Left cardiac atrium (tissue), 4 donors: ENCODE data around the gene BRF1. TPM values are rescaled to one million over a fixed set of nuclear protein-coding genes. Genes with fewer than 3 reads are reported as not detected.
A peak's percentile ranks its signal among the peaks of the same experiment; 100 is the strongest.

Source experiments
- ATAC-seq, 2 donors: fragments of 200-7000 bp; cut with Tn5 transposase; one replicate each; pipeline ENCODE4 v1.9.1; 2020; ENCODE audit warnings: mild to moderate bottlenecking in 2 of 2, moderate library complexity in 2 of 2
- DNase-seq: peaks from one replicate; pipeline ENCODE4 v3.0.0-alpha.2; 2020
- intact Hi-C, 2 donors: fragments of 100-400 bp; cut with DNase I; formaldehyde crosslinking; loops; one replicate each; pipeline versions ENCODE4 v1.14.1 to v1.15.1; 2022 to 2023
- total RNA-seq, 2 donors: library from RNA; stranded (reverse); fragmentation: NEBNext Ultra II Directional; extraction: Animal tissue kit (Norgen Biotek cat#: 25700); gene quantifications; one replicate each; pipeline ENCODE4 v1.2.1, GENCODE V29; 2021
- donor health status: DM: no; HTN: yes; CAD: no.
- donor health status: DM: no; HTN: yes; CAD: no; lungs with severe emphysema.
- donor health status: DM: yes; HTN: yes; CAD: no.
- donor health status: Dilated cardiomyopathy.

BRF1 gene
- total RNA-seq, 2 donors from 2014 or later, result 18.8 to 20.0 TPM

- intact Hi-C loops, result no loop called here
- ATAC-seq (peak in 1 of 2 donors; percentile 49), DNase-seq (no peak)
These were observed 138.7 kb downstream of the BRF1 start for GRCh38 chr14:105161964-105162668.

DNA sequence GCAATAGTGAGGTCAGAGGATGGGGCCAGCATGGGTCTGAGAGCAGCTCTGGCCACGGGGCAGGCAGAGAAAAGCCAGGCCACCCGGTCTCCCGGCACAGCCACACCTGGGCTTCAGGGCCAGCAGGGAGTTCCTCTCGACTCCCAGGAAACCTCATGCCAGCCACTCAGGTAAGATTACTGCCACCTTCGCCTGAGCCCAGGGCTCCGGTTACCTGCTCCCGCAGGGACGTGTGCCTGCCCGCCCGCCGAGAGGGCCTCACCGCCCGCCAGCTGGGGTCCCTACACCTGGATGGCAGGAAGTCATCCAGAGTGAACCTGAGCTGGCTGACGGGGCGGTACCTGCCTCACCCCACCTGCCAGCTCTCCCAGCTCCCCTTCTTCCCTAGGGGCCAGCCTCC lies 139.5 kb downstream of the BRF1 start:
- DNase-seq, result no peak
- no peak for ATAC-seq
- intact Hi-C loops, result no loop called here

DNA sequence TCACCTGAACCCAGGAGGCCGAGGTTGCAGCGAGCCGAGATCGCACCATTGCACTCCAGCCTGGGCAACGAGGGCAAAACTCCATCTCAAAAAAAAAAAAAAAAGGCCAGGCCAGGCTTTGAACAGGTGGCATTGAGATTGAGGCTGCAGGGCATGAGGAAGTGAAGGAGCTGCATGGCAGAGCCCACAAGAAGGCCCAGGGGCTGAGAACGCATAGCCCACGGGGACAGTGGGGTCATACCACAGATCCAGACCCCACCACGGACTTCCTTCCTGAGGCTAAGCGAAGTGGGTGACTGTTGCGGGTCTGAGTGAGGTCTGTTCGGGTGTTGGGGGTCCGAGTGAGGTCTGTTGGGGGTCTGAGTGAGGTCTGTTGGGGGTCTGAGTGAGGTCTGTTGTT lies 140.0 kb downstream of the BRF1 start:
- intact Hi-C loops, result no loop called here

DNA sequence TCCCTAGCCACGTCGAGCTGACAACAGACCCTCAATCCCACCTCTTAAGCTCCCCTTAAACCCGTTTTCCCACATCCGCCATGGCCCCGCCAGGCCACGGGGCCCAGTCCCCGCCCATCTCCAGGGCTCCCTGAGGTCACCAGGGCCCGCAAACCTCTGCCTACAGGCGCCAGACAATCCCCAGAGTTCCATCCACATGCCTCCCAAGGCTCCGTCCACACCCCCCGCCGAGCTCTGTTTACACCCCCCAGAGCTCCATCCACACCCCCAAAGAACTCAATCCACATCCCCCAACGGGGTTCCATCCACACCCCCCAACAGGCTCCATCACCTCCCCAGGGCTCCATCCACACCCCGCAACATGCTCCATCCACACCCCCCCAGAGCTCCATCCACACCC lies 141.5 kb downstream of the BRF1 start:
- ATAC-seq (no peak), DNase-seq (no peak)
- intact Hi-C loops, result no loop called here

More for the DNA sequence above, 140.0 kb downstream of the BRF1 start:
- DNase-seq (no peak), ATAC-seq (no peak)

Other genes starting within 250 kb of the BRF1 start
- gene GPR132, start 235.6 kb downstream of the BRF1 start, total RNA-seq, result 1 to 10 TPM; 1.1 to 2.1 TPM
- 10 to 100 TPM; 22.4 to 25.5 TPM for gene JAG2, start 132.2 kb downstream of the BRF1 start, total RNA-seq
- 10 to 100 TPM; 25.9 to 29.1 TPM for gene NUDT14, start 119.7 kb downstream of the BRF1 start, total RNA-seq
- 10 to 100 TPM; 37.7 to 42.7 TPM for gene BTBD6, start 52.5 kb downstream of the BRF1 start, total RNA-seq
- gene PACS2, start 13.7 kb upstream of the BRF1 start, total RNA-seq, result 10 to 100 TPM; 53.4 to 55.8 TPM
- gene TEX22, start 97.5 kb upstream of the BRF1 start, total RNA-seq, result 1 to 10 TPM in 1 of 2 donors, under 1 TPM in 1; 0.77 to 1.6 TPM
- 100 to 1,000 TPM in 1 of 2 donors, 10 to 100 TPM in 1; 99.5 to 115 TPM for gene MTA1, start 118.8 kb upstream of the BRF1 start, total RNA-seq
- 100 to 1,000 TPM; 783 to 843 TPM for gene CRIP2, start 173.8 kb upstream of the BRF1 start, total RNA-seq
- gene CRIP1, start 185.9 kb upstream of the BRF1 start, total RNA-seq, result 100 to 1,000 TPM; 137 to 192 TPM
- gene TEDC1, start 190.2 kb upstream of the BRF1 start, total RNA-seq, result 1 to 10 TPM; 5.1 to 5.9 TPM
- 1 to 10 TPM; 2.2 to 2.7 TPM for gene TMEM121, start 225.6 kb upstream of the BRF1 start, total RNA-seq